Epithelial cell of proximal tubule (primary cell): ENCODE measurements around the gene BAHD1. TPM values are rescaled to one million over a fixed set of nuclear protein-coding genes. Genes with fewer than 3 reads are reported as not detected.
A peak's percentile ranks its signal among the peaks of the same experiment; 100 is the strongest.

ENCODE experiments used
- DNase-seq: peaks from one replicate; pipeline ENCODE4 v3.0.0-alpha.2; 2011; ENCODE audit warnings: low read depth
- H3K4me3 ChIP-seq: 2 replicates; pipeline ENCODE4 v1.5.1; 2011; ENCODE audit warnings: low read depth, mild to moderate bottlenecking, low read length
- total RNA-seq: library from RNA; depleted of rRNA; stranded (reverse); fragments of >200 nt; gene quantifications from 2 replicates; pipeline ENCODE4 v1.2.3, GENCODE V29; 2015
- TF ChIP-seq, protein P1 (sequence below): conservative IDR thresholded peaks from 2 replicates; pipeline ENCODE4 v1.5.1; 2012; ENCODE audit warnings: low read depth, mild to moderate bottlenecking, low read length

The BAHD1 gene
- total RNA-seq, 1 donor from 2014 or later = 14.0 TPM

DNA sequence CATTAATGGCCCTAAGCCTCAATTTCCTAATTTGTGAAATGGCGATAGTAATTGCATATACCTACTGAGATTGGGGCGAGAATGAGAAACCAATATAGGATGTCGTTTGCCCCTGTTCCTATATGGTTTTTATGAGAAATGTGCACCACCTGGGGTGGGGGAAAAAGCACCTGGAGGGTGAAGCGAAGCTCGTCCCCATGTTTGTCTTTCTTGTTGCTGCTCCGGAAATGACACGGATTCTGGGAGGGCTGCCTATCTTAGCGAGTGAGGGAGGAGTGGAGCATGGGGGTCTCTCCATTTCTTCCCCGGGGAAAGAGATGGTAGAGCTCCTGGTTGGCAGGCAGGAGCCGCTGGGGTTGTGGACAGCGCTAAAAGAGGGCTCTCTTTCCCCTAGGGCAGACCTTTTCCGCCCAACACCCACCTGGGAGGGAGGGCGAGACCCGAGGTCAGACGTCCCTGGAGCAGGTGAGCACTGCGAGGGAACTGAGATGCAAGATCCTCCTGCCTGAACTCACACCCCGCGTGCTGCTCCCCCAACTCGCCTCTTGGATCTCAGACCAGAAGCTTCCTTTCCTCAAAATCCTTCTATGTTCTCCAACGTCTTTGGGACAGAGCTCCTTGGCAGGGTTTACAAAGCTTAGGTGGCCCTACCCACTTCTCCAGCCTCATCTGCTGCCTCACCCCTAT lies 5.6 kb upstream of the BAHD1 start:
- H3K4me3 ChIP-seq = no peak overlapping the region
- TF ChIP-seq, protein P1, sequence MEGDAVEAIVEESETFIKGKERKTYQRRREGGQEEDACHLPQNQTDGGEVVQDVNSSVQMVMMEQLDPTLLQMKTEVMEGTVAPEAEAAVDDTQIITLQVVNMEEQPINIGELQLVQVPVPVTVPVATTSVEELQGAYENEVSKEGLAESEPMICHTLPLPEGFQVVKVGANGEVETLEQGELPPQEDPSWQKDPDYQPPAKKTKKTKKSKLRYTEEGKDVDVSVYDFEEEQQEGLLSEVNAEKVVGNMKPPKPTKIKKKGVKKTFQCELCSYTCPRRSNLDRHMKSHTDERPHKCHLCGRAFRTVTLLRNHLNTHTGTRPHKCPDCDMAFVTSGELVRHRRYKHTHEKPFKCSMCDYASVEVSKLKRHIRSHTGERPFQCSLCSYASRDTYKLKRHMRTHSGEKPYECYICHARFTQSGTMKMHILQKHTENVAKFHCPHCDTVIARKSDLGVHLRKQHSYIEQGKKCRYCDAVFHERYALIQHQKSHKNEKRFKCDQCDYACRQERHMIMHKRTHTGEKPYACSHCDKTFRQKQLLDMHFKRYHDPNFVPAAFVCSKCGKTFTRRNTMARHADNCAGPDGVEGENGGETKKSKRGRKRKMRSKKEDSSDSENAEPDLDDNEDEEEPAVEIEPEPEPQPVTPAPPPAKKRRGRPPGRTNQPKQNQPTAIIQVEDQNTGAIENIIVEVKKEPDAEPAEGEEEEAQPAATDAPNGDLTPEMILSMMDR = no peak
- no peak for DNase-seq

DNA sequence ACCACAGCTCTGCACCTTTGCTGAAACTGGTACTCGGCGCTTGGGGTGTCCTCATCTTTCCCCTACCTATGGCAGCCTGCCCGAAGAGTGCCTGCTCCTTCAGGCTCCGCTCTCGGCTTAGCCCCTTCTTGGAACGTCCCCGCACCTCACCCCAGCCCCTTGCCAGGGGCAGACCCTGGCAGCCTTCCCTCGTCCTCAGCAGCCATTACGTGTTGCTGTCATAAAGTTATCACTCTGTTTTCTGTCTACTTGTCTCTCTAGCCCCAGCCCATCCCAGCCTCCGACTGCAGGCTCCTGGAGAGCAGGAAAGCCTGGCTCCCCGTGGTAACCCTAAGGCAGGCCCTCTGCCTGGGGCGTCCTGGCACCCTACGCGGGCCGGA lies 5.1 kb upstream of the BAHD1 start:
- H3K4me3 ChIP-seq = peak overlapping the region; percentile 51
- no peak for DNase-seq
- TF ChIP-seq, protein P1 = no peak

DNA sequence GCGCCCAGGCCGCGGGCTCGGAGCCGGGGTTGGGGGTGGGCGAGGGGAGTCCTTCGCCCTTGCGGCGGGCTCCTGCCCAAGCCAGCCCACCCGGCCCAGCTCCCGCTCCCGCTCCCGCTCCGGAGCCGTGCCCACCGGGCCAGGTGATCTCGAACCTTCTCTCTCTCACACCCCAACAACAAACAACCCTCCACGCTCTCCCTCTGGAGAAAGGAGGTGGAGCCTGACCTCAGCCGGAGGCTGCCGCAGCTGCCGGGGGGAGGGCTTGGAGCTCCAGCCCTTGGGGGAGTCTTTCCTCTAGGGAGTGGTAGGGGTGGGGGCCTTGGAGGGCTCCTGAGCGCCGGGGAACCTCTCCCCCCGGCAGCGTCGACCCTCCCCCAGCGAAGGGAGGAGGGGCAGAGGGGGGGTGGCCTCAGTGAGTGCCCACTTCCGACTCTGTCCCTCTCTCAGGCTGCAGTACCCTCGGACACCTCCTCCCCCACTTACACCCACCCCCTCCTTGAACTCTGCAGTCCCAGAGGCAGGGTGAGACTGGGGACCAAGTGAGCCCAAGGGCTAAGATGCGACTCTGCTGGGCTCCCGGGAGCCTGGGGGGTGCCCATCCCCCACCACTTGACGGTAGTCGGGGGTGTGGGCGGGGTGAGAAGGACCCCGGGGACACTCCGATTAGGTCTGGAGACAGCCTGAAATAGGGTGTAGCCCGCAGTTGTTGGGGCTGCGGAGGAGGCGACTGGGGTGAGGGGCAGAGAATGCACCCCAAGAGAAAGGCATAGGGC lies 4.4 kb upstream of the BAHD1 start:
- peak overlapping the region; percentile 51 for H3K4me3 ChIP-seq
- no peak for DNase-seq
- TF ChIP-seq, protein P1 = no peak

DNA sequence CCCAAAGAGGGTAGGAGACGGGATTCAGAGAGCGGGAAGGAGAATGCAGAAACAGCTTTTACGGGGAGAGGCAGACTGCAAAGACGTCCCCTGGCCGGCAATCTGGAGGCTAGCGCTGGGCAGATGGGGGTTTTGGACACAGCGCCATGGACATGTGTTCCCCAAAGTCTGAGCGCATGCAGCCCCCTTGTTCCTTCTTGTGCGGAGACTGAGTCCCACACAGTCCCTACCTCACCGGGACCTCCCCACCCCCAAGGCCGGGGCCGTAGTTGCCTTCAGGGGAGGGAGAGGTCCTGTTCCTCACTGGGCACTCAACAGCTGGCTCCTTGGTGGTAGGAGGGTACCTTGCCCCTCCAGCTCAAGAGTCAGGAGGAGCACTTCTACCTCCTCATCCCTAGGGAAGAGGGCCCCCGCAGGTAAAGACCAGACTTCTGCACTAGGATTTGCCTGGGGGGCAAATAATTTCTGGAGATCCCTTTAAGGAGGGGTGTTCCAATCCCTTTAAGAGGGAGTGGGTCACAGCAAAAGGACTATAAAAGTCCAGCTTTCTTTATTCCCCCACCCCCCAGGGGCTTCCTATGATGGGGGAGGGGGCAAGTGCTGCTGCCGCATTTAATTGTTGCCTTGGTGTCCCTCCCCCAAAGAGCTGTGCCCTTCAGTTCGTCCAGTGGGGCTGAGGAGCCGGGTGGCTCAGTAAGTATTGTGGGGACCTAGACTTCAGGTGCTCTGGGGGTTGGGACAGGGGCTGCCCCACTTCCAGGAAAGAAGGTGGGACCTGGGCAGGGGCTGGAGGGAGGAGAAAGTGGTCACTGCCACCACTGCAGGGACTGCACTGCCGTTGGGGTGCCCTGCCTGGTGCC lies 3.6 kb upstream of the BAHD1 start:
- DNase-seq = no peak
- TF ChIP-seq, protein P1 = no peak
- H3K4me3 ChIP-seq = peak overlapping the region; percentile 51

DNA sequence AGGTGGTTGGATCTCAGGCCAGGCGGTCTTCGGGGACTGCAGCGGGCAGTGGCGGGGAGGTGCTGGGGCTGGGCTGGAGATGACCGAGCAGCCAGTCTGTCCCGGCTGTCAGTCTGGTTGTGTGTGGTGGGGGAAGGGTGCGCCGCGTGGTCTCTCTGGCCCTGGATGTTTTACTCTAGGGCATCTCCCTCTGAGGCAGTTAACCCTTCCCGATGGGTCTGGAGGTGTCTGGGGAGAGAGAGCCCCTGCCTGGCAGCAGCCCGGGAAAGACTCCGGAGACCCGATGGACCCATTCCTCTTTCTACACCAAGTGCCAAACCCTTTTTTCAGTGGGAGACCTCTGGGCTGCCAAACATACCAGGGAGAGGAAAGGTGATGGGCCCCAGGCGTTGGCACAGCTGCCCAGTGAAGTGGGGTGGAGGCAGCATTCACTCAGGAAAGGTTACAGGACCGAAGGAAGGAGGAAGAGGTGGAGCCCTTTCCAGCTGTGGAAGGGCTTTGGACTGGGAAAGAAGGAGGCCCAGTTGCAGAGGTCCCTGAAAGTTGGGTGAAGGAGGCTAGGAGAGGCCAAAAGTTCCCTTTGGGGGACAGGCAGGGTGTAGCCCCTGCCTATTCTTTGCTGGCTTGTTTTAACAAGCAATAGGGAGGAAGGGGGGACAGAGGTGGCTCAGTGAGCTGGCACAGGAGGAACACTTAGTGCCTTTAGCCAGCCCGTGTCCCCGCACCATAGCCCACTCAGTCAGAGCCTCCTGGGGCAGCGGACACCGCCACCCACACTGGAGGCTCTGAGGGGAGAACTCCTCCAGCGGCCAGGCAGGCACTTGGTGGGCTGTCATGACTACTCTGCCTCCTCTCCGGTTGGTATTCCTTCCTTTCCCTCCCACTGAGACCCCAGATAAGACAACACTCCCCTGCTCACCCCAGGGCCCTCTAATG lies 2.7 kb upstream of the BAHD1 start:
- no peak overlapping the region for H3K4me3 ChIP-seq
- no peak for DNase-seq
- TF ChIP-seq, protein P1 = no peak

DNA sequence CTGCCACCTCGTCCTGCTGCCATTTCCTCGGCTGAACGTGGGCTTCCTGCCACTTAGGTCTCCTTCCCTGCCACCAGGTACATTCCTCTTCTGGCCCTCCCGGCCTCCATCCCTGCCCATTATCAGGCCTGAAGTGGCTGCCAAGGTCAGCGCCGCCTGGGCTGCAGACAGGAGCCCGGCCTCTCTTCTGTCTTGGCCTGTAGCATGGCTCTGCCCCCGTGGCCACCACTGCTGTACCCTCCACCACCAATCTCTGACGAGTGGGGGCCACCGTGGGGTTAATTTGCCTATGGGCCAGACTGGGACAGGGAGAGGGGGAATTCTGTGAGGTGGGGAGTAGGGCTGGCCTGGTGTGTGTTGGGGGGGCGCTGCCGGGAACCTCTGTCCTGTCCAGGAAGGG lies 2.0 kb upstream of the BAHD1 start:
- DNase-seq = no peak
- no peak overlapping the region for H3K4me3 ChIP-seq
- TF ChIP-seq, protein P1 = no peak
